Memory B cell (primary cell): ENCODE data around the gene BEST3.
"Not testable (repeated sequence)": the region's sequence is repeated elsewhere in the genome, so short reads cannot be mapped to it uniquely, and the experiment has no call there.

Experiments used
- ATAC-seq: fragments of 150-1000 bp; cut with Tn5 transposase; 2 replicates; pipeline ENCODE4 v1.10.0; 2021; ENCODE audit warnings: low read depth, mild to moderate bottlenecking, moderate library complexity
- DNase-seq, 2 donors: peaks; one replicate each; pipeline ENCODE4 v3.0.0; 2022; ENCODE audit warnings: low spot score in 2 of 2
- H3K27ac Mint-ChIP-seq: one replicate; pipeline ENCODE4 v1.8.0; 2022; ENCODE audit warnings: mild to moderate bottlenecking, moderate library complexity, mixed read lengths
- H3K27me3 Mint-ChIP-seq: one replicate; pipeline ENCODE4 v1.8.0; 2022; ENCODE audit warnings: mixed read lengths
- H3K36me3 Mint-ChIP-seq: one replicate; pipeline ENCODE4 v1.8.0; 2022; ENCODE audit warnings: mild to moderate bottlenecking, mixed read lengths
- H3K4me1 Mint-ChIP-seq: one replicate; pipeline ENCODE4 v1.8.0; 2022; ENCODE audit warnings: mixed read lengths
- H3K4me3 Mint-ChIP-seq: one replicate; pipeline ENCODE4 v1.8.0; 2022; ENCODE audit warnings: mild to moderate bottlenecking, moderate library complexity, mixed read lengths
- H3K9me3 Mint-ChIP-seq: one replicate; pipeline ENCODE4 v1.8.0; 2022; ENCODE audit warnings: mixed read lengths

The BEST3 gene

DNA sequence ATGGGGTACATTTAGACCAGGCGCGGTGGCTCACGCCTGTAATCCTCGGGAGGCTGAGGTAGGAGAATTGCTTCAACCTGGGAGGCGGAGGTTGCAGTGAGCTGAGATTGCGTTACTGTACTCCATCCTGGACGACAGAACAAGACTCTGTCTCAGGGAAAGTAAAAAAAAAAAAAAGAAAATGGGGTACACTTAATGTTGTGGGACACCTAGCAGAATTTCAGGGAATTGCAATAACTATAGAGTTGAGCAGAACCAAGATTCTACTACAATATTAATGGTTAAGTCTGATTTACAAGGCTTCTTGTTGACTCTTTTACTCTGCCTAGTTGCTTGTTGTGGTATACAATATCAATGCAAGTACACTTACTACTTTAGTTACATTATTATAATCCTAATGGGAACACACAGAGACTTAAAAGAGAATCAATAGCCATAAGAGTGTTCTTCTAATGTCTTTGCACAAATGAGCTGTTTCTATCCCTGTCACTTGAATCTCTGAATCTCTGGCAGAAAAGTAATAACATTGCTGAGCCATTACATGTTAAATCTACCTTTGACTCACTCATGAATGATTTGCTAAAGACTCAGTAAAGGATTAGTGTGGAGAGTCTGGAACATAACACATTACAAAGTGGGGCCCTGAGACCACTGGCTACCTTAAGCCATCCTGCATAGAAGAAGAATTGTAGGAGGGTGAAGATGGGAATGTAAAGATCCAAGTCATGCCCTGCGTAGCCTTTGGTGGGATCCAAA lies 22.7 kb downstream of the BEST3 start:
- H3K36me3 Mint-ChIP-seq: no peaks in the 10 kb centered on the region
- peaks cover 11% of the 10 kb centered on the region for H3K27me3 Mint-ChIP-seq
- no peak overlapping the region for H3K4me3 Mint-ChIP-seq
- no peaks in the 10 kb centered on the region for H3K9me3 Mint-ChIP-seq
- DNase-seq (no peak), ATAC-seq (no peak)
- no peaks in the 10 kb centered on the region for H3K4me1 Mint-ChIP-seq
- H3K27ac Mint-ChIP-seq: no peak overlapping the region

GRCh38 chr12:69672195-69672594 lies 26.9 kb downstream of the BEST3 start:
- no peaks in the 10 kb centered on the region for H3K4me1 Mint-ChIP-seq
- H3K4me3 Mint-ChIP-seq: no peak overlapping the region
- DNase-seq (no peak), ATAC-seq (no peak)
- no peaks in the 10 kb centered on the region for H3K9me3 Mint-ChIP-seq
- H3K36me3 Mint-ChIP-seq: no peaks in the 10 kb centered on the region
- peaks cover 11% of the 10 kb centered on the region for H3K27me3 Mint-ChIP-seq
- H3K27ac Mint-ChIP-seq: no peak overlapping the region

DNA sequence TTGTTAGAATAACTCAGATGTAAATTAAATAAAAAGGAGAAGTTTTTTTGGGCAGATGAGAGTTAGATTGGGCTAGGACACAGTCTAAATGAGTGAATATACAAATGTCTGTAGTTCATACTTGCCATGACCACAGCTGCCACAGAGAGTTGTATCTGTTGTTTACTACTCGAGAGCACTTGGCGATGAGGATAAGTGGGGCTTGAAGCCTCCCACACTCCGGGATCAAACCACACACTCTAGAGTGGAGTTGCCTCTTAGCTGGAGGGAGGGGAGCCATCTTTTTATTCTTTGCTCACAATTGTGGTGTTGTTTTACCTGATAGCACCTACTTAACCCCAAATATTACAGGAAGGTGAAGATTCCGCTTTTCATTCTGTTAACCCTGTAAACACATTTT lies 27.5 kb downstream of the BEST3 start:
- H3K4me1 Mint-ChIP-seq: no peaks in the 10 kb centered on the region
- H3K4me3 Mint-ChIP-seq: no peak overlapping the region
- H3K36me3 Mint-ChIP-seq: no peaks in the 10 kb centered on the region
- no peaks in the 10 kb centered on the region for H3K9me3 Mint-ChIP-seq
- no peak overlapping the region for H3K27ac Mint-ChIP-seq
- DNase-seq (no peak), ATAC-seq (no peak)
- H3K27me3 Mint-ChIP-seq: peaks cover 9% of the 10 kb centered on the region

- H3K36me3 Mint-ChIP-seq: no peaks in the 10 kb centered on the region
- ATAC-seq (no peak), DNase-seq (no peak)
- no peak overlapping the region for H3K4me3 Mint-ChIP-seq
- no peak overlapping the region for H3K27ac Mint-ChIP-seq
- no peaks in the 10 kb centered on the region for H3K9me3 Mint-ChIP-seq
- peaks cover 2% of the 10 kb centered on the region for H3K27me3 Mint-ChIP-seq
- H3K4me1 Mint-ChIP-seq: no peaks in the 10 kb centered on the region
Observed at GRCh38 chr12:69666798-69667197, 32.3 kb downstream of the BEST3 start.

DNA sequence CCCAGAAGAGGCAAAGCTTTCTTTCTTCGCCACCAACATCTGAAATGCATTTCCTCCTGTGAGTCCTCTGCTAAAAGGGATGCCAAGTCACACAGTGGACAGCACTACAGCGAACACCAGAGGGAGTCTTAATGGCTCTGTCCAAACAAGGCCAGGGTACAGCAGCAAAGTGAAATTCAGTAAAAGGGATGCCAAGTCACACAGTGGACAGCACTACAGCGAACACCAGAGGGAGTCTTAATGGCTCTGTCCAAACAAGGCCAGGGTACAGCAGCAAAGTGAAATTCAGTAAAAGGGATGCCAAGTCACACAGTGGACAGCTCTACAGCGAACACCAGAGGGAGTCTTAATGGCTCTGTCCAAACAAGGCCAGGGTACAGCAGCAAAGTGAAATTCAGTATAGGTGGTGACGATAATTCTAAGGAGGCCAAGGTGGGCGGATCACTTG lies 34.1 kb downstream of the BEST3 start:
- H3K4me1 Mint-ChIP-seq, H3K36me3 Mint-ChIP-seq, ATAC-seq, H3K27me3 Mint-ChIP-seq, H3K27ac Mint-ChIP-seq, H3K4me3 Mint-ChIP-seq, DNase-seq, H3K9me3 Mint-ChIP-seq: not testable (repeated sequence)

DNA sequence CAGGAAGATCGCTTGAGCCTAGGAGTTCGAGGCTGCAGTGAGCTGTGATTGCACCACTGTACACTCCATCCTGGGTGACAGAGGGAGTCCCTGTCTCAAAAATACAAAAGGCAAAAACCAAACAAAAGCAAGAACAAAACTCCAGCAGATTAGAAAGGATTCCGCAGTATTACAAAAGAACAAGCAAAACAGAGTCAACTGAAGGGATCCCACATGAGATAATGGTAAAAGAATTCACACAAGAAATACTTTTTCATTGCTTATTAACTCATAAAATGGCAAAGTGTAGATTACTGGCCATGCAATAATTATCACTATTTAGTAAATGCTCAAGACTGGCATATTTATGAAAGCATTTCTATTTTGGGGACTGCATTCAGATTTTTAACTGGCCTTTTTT lies 35.4 kb downstream of the BEST3 start:
- H3K4me1 Mint-ChIP-seq: no peaks in the 10 kb centered on the region
- no peak overlapping the region for H3K27ac Mint-ChIP-seq
- H3K36me3 Mint-ChIP-seq: no peaks in the 10 kb centered on the region
- no peaks in the 10 kb centered on the region for H3K9me3 Mint-ChIP-seq
- H3K27me3 Mint-ChIP-seq: peaks cover 4% of the 10 kb centered on the region
- no peak for DNase-seq
- ATAC-seq: no peak
- no peak overlapping the region for H3K4me3 Mint-ChIP-seq

DNA sequence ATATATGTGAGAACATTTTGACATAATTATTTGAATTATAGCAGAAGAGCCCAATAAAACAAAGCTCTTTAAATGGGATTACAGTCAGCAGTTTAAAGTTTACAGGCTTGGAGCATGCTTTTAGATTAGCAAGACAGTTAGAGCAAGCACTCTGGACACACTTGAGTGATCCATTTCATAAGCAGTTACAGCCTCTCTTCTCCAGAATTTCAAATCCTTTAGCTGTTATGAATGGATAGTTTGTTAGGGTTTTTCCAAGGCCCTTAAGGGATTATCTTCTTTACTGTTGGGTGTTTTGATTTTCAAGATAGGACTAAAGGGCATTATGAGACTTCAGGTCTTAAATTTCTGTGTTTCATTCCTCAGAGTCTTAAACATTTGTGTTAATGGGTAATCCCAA lies 36.3 kb downstream of the BEST3 start:
- Mint-ChIP-seq H3K27me3 (peaks cover 4% of the 10 kb centered on the region), H3K4me1 (no peaks in the 10 kb centered on the region), H3K9me3 (no peaks in the 10 kb centered on the region), H3K4me3 (no peak overlapping the region), H3K27ac (no peak overlapping the region), H3K36me3 (no peaks in the 10 kb centered on the region)
- ATAC-seq: no peak
- no peak for DNase-seq

- no peaks in the 10 kb centered on the region for H3K4me1 Mint-ChIP-seq
- ATAC-seq (no peak), DNase-seq (no peak)
- H3K27ac Mint-ChIP-seq: no peak overlapping the region
- no peak overlapping the region for H3K4me3 Mint-ChIP-seq
- peaks cover 2% of the 10 kb centered on the region for H3K27me3 Mint-ChIP-seq
- no peaks in the 10 kb centered on the region for H3K9me3 Mint-ChIP-seq
- no peaks in the 10 kb centered on the region for H3K36me3 Mint-ChIP-seq
Observed at GRCh38 chr12:69661386-69661785, 37.7 kb downstream of the BEST3 start.

DNA sequence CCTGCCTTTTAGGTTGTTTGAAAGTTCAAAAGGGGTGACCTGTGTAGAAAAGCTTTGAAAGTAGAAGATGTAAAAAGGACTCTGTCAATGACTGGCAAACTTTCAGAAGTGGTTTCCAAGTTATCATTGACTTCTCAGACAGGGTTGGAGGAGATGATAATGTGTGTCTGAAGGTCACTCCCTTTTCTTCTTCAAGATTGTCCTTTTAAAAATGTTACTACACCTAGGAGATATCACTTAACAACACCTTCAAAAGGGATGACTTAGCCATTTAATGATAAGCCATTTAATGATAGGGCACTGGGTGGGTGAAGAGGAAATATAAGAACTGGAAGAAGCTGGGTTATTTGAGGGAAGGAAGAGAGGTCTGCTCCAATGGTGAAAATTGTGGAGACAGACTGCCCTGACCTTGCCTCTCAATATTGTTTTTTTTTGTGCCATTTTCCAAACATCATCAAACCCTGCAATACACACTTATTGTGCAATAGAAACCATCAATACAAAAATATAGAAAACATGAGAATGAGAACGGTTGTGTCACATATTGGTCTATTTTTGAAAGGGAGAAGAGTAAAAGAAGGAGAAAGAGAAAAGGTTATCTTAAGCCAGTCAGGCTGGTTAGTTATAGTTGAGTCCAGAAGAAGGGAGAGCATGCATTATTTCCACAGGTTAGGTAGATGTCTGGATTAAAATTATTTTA lies 38.8 kb downstream of the BEST3 start:
- Mint-ChIP-seq H3K9me3 (no peaks in the 10 kb centered on the region), H3K4me1 (no peaks in the 10 kb centered on the region), H3K27me3 (peaks cover 2% of the 10 kb centered on the region), H3K4me3 (no peak overlapping the region), H3K36me3 (no peaks in the 10 kb centered on the region), H3K27ac (no peak overlapping the region)
- ATAC-seq (no peak), DNase-seq (no peak)

DNA sequence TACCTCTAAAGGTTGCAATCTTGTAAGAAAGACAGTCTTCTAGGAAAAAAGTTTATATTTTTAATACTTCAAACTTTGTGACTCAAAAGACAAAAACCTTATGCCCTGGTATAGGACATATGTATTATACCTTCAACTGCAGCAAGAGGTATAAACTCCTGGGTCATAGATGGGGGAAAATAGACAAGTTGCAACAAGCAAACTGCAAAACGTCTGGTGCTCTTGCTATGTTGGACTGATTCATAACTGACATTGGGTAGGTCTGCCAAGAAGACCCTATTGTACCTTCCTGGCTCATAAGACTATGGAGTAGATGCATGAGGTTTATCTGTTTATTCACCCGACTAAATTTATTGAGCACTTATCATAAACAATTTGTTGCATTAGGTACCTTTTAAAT lies 40.9 kb downstream of the BEST3 start:
- H3K27ac Mint-ChIP-seq: no peak overlapping the region
- H3K4me1 Mint-ChIP-seq: no peaks in the 10 kb centered on the region
- H3K9me3 Mint-ChIP-seq: no peaks in the 10 kb centered on the region
- H3K27me3 Mint-ChIP-seq: peaks cover 2% of the 10 kb centered on the region
- no peaks in the 10 kb centered on the region for H3K36me3 Mint-ChIP-seq
- no peak overlapping the region for H3K4me3 Mint-ChIP-seq
- ATAC-seq: no peak
- no peak for DNase-seq

DNA sequence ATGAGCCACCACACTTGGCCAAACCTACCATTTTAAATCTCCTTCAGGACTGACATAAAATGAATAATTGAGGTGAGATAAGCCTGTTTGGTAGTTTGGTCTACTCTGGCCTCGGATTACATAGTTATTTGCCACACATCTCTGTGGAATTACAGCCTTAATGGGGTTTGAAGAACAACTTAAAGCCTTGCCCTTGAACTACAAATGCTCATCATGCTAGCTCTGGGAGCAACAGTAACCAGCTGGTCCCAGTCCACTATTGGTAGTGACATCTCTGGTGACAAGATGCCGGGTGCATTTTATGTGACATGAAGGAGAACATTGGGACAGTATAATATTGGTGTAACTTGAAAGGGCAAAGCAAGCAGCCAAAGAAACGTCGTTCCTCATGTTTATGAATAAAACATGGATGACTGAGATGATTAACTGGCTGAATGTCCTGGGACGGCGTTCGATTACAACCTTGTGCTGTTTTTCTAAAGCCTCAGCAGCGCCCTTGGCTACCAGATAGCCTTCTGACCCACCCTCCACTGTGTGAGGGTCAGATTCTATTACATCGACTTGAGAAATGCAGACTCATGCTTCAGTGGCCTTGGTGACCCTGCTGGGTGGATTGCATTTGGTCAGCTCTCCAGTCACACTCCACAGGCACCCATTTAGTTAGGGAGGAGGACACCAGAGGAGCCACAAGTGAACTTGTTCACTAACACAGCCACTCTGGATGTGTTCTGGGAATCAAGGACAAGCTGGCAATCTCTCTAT lies 41.5 kb downstream of the BEST3 start:
- no peak overlapping the region for H3K4me3 Mint-ChIP-seq
- peaks cover 2% of the 10 kb centered on the region for H3K27me3 Mint-ChIP-seq
- no peaks in the 10 kb centered on the region for H3K9me3 Mint-ChIP-seq
- DNase-seq: no peak
- H3K36me3 Mint-ChIP-seq: no peaks in the 10 kb centered on the region
- H3K27ac Mint-ChIP-seq: no peak overlapping the region
- H3K4me1 Mint-ChIP-seq: no peaks in the 10 kb centered on the region
- ATAC-seq: no peak

DNA sequence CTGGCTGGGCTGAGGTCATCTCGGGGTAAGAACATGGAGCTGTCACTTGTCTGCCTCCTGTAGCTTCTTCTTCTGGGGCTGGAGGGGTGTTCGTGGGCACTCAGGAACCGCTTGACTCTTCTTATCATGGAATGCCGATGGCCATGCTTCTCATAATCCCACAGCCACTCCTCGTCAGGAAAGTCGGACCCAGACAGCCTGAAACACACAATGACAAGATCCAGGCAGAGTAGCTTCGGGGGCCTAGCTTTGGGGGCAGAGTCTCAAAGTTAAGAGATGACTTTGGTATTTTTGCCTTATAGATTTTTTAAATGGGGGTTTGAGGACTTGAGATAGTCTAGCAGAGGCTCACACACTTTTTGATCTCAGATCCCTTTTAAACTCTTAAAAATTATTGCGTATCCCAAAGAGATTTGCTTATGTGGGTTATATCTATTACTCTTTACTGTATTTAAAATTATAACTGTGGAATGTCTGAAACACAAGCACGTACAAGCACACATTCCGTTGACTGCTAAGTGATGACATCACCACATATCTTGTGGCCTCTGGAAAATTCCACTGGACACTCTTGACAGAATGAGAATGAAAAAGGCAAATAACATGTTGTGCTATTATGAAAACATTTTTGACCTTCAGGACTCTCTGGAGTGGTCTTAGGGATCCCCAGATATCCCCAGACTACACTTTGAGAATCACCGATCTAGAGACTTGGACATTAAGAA lies 43.3 kb downstream of the BEST3 start:
- H3K36me3 Mint-ChIP-seq: no peaks in the 10 kb centered on the region
- H3K4me1 Mint-ChIP-seq: no peaks in the 10 kb centered on the region
- peaks cover 2% of the 10 kb centered on the region for H3K27me3 Mint-ChIP-seq
- H3K9me3 Mint-ChIP-seq: no peaks in the 10 kb centered on the region
- DNase-seq: no peak
- H3K4me3 Mint-ChIP-seq: no peak overlapping the region
- ATAC-seq: no peak
- H3K27ac Mint-ChIP-seq: no peak overlapping the region

DNA sequence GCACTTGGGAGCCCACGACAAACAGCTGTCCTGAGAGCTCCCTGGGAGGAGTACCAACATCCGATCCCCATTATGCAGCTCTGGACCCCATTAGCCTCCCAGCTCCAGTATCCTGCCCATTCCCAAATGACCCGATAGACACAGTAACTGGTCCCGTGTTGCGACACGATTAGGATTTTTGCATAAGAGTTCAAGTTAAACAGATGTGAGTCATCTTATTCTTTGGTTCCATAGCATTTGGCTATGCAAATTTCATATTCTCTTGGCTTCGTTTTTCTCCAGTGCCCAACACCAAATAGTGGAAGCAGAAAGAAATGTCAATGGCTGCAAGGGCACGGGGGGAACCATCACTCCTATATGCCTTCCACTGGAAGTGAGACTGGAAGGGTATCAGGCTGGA lies 45.4 kb downstream of the BEST3 start:
- H3K4me1 Mint-ChIP-seq: no peaks in the 10 kb centered on the region
- no peak for DNase-seq

GRCh38 chr12:69651922-69652321 lies 47.2 kb downstream of the BEST3 start:
- Mint-ChIP-seq H3K4me3 (no peak overlapping the region), H3K27me3 (peaks cover 11% of the 10 kb centered on the region), H3K4me1 (no peaks in the 10 kb centered on the region), H3K9me3 (no peaks in the 10 kb centered on the region), H3K27ac (no peak overlapping the region), H3K36me3 (no peaks in the 10 kb centered on the region)
- no peak for DNase-seq
- no peak for ATAC-seq

More for the DNA sequence above, 45.4 kb downstream of the BEST3 start:
- H3K27ac Mint-ChIP-seq: no peak overlapping the region
- peaks cover 5% of the 10 kb centered on the region for H3K27me3 Mint-ChIP-seq
- no peak for ATAC-seq
- no peak overlapping the region for H3K4me3 Mint-ChIP-seq
- H3K9me3 Mint-ChIP-seq: no peaks in the 10 kb centered on the region
- H3K36me3 Mint-ChIP-seq: no peaks in the 10 kb centered on the region
